ENCODE data around the gene WDR81.
A peak's percentile ranks its signal among the peaks of the same experiment; 100 is the strongest.

Gene WDR81

DNA sequence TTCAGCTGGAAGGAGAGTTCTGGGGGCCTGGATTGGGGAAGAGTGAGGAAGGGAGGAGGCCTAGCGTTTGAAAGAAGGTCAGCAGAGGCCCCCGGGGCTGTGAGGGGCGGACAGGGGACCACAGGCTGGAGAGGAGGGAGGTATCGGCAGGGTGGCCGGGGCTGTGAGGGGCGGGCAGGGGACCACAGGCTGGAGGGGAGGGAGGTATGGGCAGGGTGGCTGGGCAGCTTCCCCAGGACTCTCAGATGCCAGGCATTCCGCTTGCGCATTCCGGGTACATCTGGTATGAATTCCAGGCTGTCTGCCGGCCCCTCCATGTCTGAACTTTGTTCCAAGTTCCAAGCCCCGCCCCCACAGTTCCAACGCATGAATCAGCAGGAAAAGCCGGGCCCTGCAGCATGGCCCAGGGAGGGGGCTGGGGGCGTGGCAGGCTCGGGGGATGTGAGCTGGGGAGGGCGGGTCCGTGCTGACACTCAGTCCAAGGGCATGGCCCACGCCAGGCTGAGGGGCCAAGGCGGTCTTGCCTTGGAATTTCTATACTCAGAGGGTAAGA, 10.0 kb upstream of the WDR81 start:
- no peaks in the 10 kb centered on the region for H3K36me3 ChIP-seq (ENCODE audit: insufficient read depth, low read length)
- peaks cover 4% of the 10 kb centered on the region; the same call in 1 of the 2 replicates for H3K79me2 ChIP-seq (ENCODE audit: insufficient read depth, low read length)
- no peak for TF ChIP-seq EZH2phosphoT487 (IDR thresholded peaks at IDR 0.05; ENCODE audit: borderline replicate concordance)
- TF ChIP-seq, protein P1, sequence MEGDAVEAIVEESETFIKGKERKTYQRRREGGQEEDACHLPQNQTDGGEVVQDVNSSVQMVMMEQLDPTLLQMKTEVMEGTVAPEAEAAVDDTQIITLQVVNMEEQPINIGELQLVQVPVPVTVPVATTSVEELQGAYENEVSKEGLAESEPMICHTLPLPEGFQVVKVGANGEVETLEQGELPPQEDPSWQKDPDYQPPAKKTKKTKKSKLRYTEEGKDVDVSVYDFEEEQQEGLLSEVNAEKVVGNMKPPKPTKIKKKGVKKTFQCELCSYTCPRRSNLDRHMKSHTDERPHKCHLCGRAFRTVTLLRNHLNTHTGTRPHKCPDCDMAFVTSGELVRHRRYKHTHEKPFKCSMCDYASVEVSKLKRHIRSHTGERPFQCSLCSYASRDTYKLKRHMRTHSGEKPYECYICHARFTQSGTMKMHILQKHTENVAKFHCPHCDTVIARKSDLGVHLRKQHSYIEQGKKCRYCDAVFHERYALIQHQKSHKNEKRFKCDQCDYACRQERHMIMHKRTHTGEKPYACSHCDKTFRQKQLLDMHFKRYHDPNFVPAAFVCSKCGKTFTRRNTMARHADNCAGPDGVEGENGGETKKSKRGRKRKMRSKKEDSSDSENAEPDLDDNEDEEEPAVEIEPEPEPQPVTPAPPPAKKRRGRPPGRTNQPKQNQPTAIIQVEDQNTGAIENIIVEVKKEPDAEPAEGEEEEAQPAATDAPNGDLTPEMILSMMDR (conservative IDR thresholded peaks at IDR 0.05; ENCODE audit: low read length): no peak
- H3K4me3 ChIP-seq (ENCODE audit: low read length, poor library complexity, severe bottlenecking): no peak overlapping the region
- no peak overlapping the region for H3K9ac ChIP-seq (ENCODE audit: low read depth, low read length, poor library complexity, severe bottlenecking)
- H4K20me1 ChIP-seq (ENCODE audit: insufficient read depth, low read length, poor library complexity, severe bottlenecking): peaks cover 5% of the 10 kb centered on the region
- no peaks in the 10 kb centered on the region for H3F3A ChIP-seq (ENCODE audit: low read depth)
- H2AFZ ChIP-seq (ENCODE audit: low read length): no peak overlapping the region
- H3K4me2 ChIP-seq (ENCODE audit: low read depth, low read length, poor library complexity, severe bottlenecking): peak overlapping the region; percentile 70
- no peaks in the 10 kb centered on the region for H3K27me3 ChIP-seq (ENCODE audit: insufficient read depth, low read length, poor library complexity, severe bottlenecking)
- no peaks in the 10 kb centered on the region for H3K9me2 ChIP-seq (replicated peaks; ENCODE audit: low read depth, low read length)
- H3K9me3 ChIP-seq (ENCODE audit: insufficient read depth, low read depth, low read length): no peaks in the 10 kb centered on the region
- peaks cover 14% of the 10 kb centered on the region for H3K4me1 ChIP-seq (ENCODE audit: insufficient read depth, low read length, poor library complexity, severe bottlenecking)

DNA sequence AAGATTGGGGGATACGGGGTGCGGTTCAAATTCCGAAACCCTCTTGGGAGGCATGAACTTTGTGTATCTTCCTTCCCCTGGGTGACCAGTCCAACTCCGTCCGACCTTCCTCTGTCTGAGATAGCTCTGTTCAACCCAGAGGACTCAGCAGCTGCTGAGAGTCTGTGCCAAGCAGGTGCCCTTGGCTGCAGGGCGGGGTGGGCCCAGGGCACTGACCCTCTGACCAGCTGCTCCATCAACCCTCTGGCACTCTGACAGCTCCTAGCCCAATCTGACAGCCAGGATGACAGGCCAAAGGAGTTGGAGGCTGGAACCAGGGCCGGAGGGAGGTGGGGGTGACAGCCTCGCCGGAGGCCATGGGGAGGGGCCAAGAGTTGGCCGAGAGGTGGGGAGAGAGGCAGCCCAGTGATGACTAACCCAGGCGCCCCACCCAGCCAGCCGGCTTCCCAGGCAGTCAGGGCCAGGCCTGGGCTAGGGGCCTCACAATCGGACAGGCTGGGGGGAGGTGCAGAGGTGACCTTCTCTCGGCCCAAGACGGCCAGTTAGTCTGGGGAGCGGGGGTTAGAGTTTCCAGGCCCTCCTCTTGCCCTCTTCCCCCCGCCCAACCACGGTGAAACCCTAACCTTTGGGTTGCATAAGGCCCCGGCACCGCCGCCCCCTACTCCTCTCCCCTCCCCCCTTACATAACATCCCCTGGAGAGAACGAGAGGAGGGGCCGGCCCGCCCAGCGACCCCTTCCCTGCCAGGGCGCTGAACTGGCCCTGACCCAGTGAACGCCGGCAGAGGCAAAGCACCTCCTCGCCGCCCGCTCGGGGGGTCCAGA, 9.3 kb upstream of the WDR81 start:
- Histone ChIP-seq H2AFZ (ENCODE audit: low read length) (no peak overlapping the region), H3K4me1 (ENCODE audit: insufficient read depth, low read length, poor library complexity, severe bottlenecking) (peaks cover 14% of the 10 kb centered on the region), H3F3A (ENCODE audit: low read depth) (no peaks in the 10 kb centered on the region), H3K27me3 (ENCODE audit: insufficient read depth, low read length, poor library complexity, severe bottlenecking) (no peaks in the 10 kb centered on the region), H3K4me3 (ENCODE audit: low read length, poor library complexity, severe bottlenecking) (peak overlapping the region; percentile 84), H3K9ac (ENCODE audit: low read depth, low read length, poor library complexity, severe bottlenecking) (no peak overlapping the region), H3K36me3 (ENCODE audit: insufficient read depth, low read length) (no peaks in the 10 kb centered on the region), H3K9me2 (replicated peaks; ENCODE audit: low read depth, low read length) (no peaks in the 10 kb centered on the region), H3K4me2 (ENCODE audit: low read depth, low read length, poor library complexity, severe bottlenecking) (peak overlapping the region; percentile 70), H4K20me1 (ENCODE audit: insufficient read depth, low read length, poor library complexity, severe bottlenecking) (peaks cover 5% of the 10 kb centered on the region), H3K79me2 (ENCODE audit: insufficient read depth, low read length) (peaks cover 4% of the 10 kb centered on the region; the same call in 1 of the 2 replicates), H3K9me3 (ENCODE audit: insufficient read depth, low read depth, low read length) (no peaks in the 10 kb centered on the region)
- no peak for TF ChIP-seq EZH2phosphoT487 (IDR thresholded peaks at IDR 0.05; ENCODE audit: borderline replicate concordance)
- TF ChIP-seq, protein P1 (conservative IDR thresholded peaks at IDR 0.05; ENCODE audit: low read length): no peak

DNA sequence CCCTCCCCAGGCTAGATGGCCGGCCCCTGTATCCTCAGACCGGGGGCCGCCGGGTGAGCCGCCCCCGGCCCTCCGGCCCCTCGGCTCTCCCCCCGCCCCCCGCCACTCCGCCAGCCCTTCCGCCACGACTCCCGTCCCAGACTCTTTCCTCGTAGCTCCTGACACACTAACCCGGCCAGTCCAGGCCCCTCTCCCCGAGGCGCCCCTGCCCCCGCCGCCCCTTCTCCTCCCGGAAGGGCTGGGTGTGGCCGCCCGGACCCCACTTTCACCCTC, 8.8 kb upstream of the WDR81 start:
- peaks cover 14% of the 10 kb centered on the region for H3K4me1 ChIP-seq (ENCODE audit: insufficient read depth, low read length, poor library complexity, severe bottlenecking)
- no peaks in the 10 kb centered on the region for H3K27me3 ChIP-seq (ENCODE audit: insufficient read depth, low read length, poor library complexity, severe bottlenecking)

More for the DNA sequence above, 8.8 kb upstream of the WDR81 start:
- TF ChIP-seq EZH2phosphoT487 (IDR thresholded peaks at IDR 0.05; ENCODE audit: borderline replicate concordance): no peak
- TF ChIP-seq, protein P1 (conservative IDR thresholded peaks at IDR 0.05; ENCODE audit: low read length): no peak
- Histone ChIP-seq H3K79me2 (ENCODE audit: insufficient read depth, low read length) (peaks cover 4% of the 10 kb centered on the region; the same call in 1 of the 2 replicates), H3K4me3 (ENCODE audit: low read length, poor library complexity, severe bottlenecking) (peak overlapping the region; percentile 84), H3K36me3 (ENCODE audit: insufficient read depth, low read length) (no peaks in the 10 kb centered on the region), H3K9ac (ENCODE audit: low read depth, low read length, poor library complexity, severe bottlenecking) (no peak overlapping the region), H3K9me2 (replicated peaks; ENCODE audit: low read depth, low read length) (no peaks in the 10 kb centered on the region), H4K20me1 (ENCODE audit: insufficient read depth, low read length, poor library complexity, severe bottlenecking) (peaks cover 5% of the 10 kb centered on the region), H3K4me2 (ENCODE audit: low read depth, low read length, poor library complexity, severe bottlenecking) (peak overlapping the region; percentile 70), H2AFZ (ENCODE audit: low read length) (peak overlapping the region; percentile 72; the same call in 1 of the 2 replicates), H3K9me3 (ENCODE audit: insufficient read depth, low read depth, low read length) (no peaks in the 10 kb centered on the region), H3F3A (ENCODE audit: low read depth) (no peaks in the 10 kb centered on the region)
